ENCODE results near the gene MEGF11.

Gene MEGF11

GRCh38 chr15:66030650-66031049, 222.9 kb downstream of the MEGF11 start:
- DNase-seq (ENCODE audit: low read depth in 2 of 2): no peak

- DNase-seq (ENCODE audit: low read depth in 2 of 2): no peak
These were observed 223.9 kb downstream of the MEGF11 start for GRCh38 chr15:66029650-66030049.

GRCh38 chr15:66027268-66027805, 226.2 kb downstream of the MEGF11 start:
- DNase-seq (ENCODE audit: low read depth in 2 of 2): no peak

GRCh38 chr15:66025972-66026371, 227.6 kb downstream of the MEGF11 start:
- no peak for DNase-seq (ENCODE audit: low read depth in 2 of 2)

GRCh38 chr15:66025015-66025452, 228.5 kb downstream of the MEGF11 start:
- DNase-seq (ENCODE audit: low read depth in 2 of 2): no peak

GRCh38 chr15:66024116-66024515, 229.4 kb downstream of the MEGF11 start:
- DNase-seq (ENCODE audit: low read depth in 2 of 2): no peak

- DNase-seq (ENCODE audit: low read depth in 2 of 2): no peak
These were observed 230.1 kb downstream of the MEGF11 start for GRCh38 chr15:66023311-66023972.

GRCh38 chr15:66022163-66022525, 231.4 kb downstream of the MEGF11 start:
- no peak for DNase-seq (ENCODE audit: low read depth in 2 of 2)

- DNase-seq (ENCODE audit: low read depth in 2 of 2): no peak
These were observed 231.9 kb downstream of the MEGF11 start for GRCh38 chr15:66021496-66022162.

GRCh38 chr15:66019826-66020398, 233.6 kb downstream of the MEGF11 start:
- no peak for DNase-seq (ENCODE audit: low read depth in 2 of 2)

GRCh38 chr15:66019368-66019767, 234.2 kb downstream of the MEGF11 start:
- DNase-seq (ENCODE audit: low read depth in 2 of 2): no peak

GRCh38 chr15:66018488-66018797, 235.1 kb downstream of the MEGF11 start:
- DNase-seq (ENCODE audit: low read depth in 2 of 2): no peak

- no peak for DNase-seq (ENCODE audit: low read depth in 2 of 2)
These were observed 235.6 kb downstream of the MEGF11 start for GRCh38 chr15:66017792-66018487.

GRCh38 chr15:66017000-66017399, 236.6 kb downstream of the MEGF11 start:
- DNase-seq (ENCODE audit: low read depth in 2 of 2): no peak

GRCh38 chr15:66016199-66016598, 237.4 kb downstream of the MEGF11 start:
- DNase-seq (ENCODE audit: low read depth in 2 of 2): no peak

- DNase-seq (ENCODE audit: low read depth in 2 of 2): no peak
These were observed 238.8 kb downstream of the MEGF11 start for GRCh38 chr15:66014635-66015182.

GRCh38 chr15:66014022-66014421, 239.5 kb downstream of the MEGF11 start:
- no peak for DNase-seq (ENCODE audit: low read depth in 2 of 2)

- no peak for DNase-seq (ENCODE audit: low read depth in 2 of 2)
These were observed 244.5 kb downstream of the MEGF11 start for GRCh38 chr15:66008940-66009562.

- DNase-seq (ENCODE audit: low read depth in 2 of 2): no peak
These were observed 245.8 kb downstream of the MEGF11 start for GRCh38 chr15:66007663-66008262.

- no peak for DNase-seq (ENCODE audit: low read depth in 2 of 2)
These were observed 246.6 kb downstream of the MEGF11 start for GRCh38 chr15:66006986-66007385.

- DNase-seq (ENCODE audit: low read depth in 2 of 2): peak in 1 of 2 donors; percentile 7
These were observed 248.8 kb downstream of the MEGF11 start for GRCh38 chr15:66004618-66005262.
